T-helper 22 cell (primary cell): ENCODE data around the gene NUDC.

Experiments
- DNase-seq: peaks from one replicate; pipeline ENCODE4 v3.0.0-alpha.2; 2020; ENCODE audit warnings: low read depth

The NUDC gene

GRCh38 chr1:26951216-26951615, 29.7 kb downstream of the NUDC start:
- no peak for DNase-seq

GRCh38 chr1:26951821-26952497, 30.4 kb downstream of the NUDC start:
- DNase-seq, result no peak

GRCh38 chr1:26953374-26953773, 31.8 kb downstream of the NUDC start:
- no peak for DNase-seq

- DNase-seq, result no peak
These were observed 34.8 kb downstream of the NUDC start for GRCh38 chr1:26956321-26956720.

GRCh38 chr1:26957306-26957705, 35.8 kb downstream of the NUDC start:
- DNase-seq, result no peak

- DNase-seq, result no peak
These were observed 37.7 kb downstream of the NUDC start for GRCh38 chr1:26959270-26959669.

GRCh38 chr1:26959722-26960624, 38.4 kb downstream of the NUDC start, which contains the start of gene KDF1:
Gene KDF1 (minus strand): TSS chr1:26960468. CDS start chr1:26952380, 8,088 bp downstream.
- peak; percentile 26 for DNase-seq

- DNase-seq, result no peak
These were observed 39.1 kb downstream of the NUDC start for GRCh38 chr1:26960625-26960966.

GRCh38 chr1:26961826-26962225, 40.3 kb downstream of the NUDC start:
- DNase-seq, result no peak

- DNase-seq, result no peak
These were observed 43.7 kb downstream of the NUDC start for GRCh38 chr1:26965213-26965612.

GRCh38 chr1:26965628-26966027, 44.1 kb downstream of the NUDC start:
- DNase-seq, result no peak

- DNase-seq, result no peak
These were observed 49.3 kb downstream of the NUDC start for GRCh38 chr1:26970810-26971209.

- no peak for DNase-seq
These were observed 50.0 kb downstream of the NUDC start for GRCh38 chr1:26971590-26971989.

- no peak for DNase-seq
These were observed 50.8 kb downstream of the NUDC start for GRCh38 chr1:26972390-26972789.

- no peak for DNase-seq
These were observed 51.3 kb downstream of the NUDC start for GRCh38 chr1:26972821-26973220.

GRCh38 chr1:26976621-26977510, 55.3 kb downstream of the NUDC start:
- no peak for DNase-seq

GRCh38 chr1:26978901-26979300, 57.4 kb downstream of the NUDC start:
- no peak for DNase-seq

- DNase-seq, result no peak
These were observed 59.8 kb downstream of the NUDC start for GRCh38 chr1:26981146-26981846.

- no peak for DNase-seq
These were observed 62.3 kb downstream of the NUDC start for GRCh38 chr1:26983863-26984262.

GRCh38 chr1:26984291-26984690, 62.7 kb downstream of the NUDC start:
- DNase-seq, result no peak

- DNase-seq, result no peak
These were observed 65.1 kb downstream of the NUDC start for GRCh38 chr1:26986658-26987057.
